DMS153 (cell line): ENCODE measurements around the gene SUSD4.

Source experiments
- DNase-seq: peaks from one replicate; lab custom pipeline; 2025; lab: John Stamatoyannopoulos, UW

The SUSD4 gene

GRCh38 chr1:223180731-223181321, 183.2 kb downstream of the SUSD4 start:
- DNase-seq: no peak

- no peak for DNase-seq
Measured at GRCh38 chr1:223179786-223180185, 184.2 kb downstream of the SUSD4 start.

GRCh38 chr1:223179280-223179679, 184.7 kb downstream of the SUSD4 start:
- no peak for DNase-seq

- DNase-seq: no peak
Measured at GRCh38 chr1:223177681-223178080, 186.3 kb downstream of the SUSD4 start.

- DNase-seq: no peak
Measured at GRCh38 chr1:223176437-223176836, 187.5 kb downstream of the SUSD4 start.

- DNase-seq: no peak
Measured at GRCh38 chr1:223175633-223176032, 188.3 kb downstream of the SUSD4 start.

- DNase-seq: peak; percentile 18
Measured at GRCh38 chr1:223175032-223175431, 188.9 kb downstream of the SUSD4 start.
